Measurements from ENCODE around the gene PLXNA2.

DNA sequence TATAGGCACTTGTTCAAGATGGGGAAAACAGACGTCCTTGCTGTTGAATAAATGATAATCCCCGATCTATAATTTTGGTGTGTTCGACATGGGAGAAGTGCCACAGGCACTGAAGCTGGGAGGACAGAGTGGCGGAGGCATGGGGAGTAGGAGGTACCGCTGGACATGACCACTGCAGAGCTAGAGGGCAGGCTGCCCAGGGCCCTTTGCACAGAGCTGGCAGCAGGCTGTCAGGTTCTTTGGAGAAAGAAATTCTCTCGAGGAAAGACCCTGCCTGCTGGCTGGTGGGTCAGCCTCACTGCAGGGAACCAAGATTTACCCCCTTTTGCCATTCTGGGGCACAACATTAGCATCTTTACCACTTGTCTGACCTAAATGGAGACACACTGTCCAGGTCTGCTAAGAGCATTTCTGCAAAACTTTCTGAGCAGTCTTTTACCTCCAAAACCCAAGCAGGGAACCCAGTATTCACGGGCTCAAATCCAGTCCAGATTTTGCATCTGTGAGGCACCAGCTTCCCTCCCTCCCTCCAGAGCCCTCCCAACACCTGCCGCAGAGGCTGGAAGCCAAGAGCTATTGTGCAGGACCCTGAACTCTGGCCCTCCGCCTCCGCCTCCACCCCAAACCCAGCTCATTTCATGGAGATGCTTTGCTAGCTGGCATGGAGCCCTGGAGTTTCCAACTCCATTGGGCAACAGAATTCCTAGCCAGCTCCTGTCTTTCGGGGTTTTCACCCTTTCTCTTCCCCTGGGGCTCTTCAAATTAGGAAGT is 142.3 kb downstream of the PLXNA2 start:
- TF ChIP-seq JUND (IDR thresholded peaks at IDR 0.05), result no peak
- no peak for TF ChIP-seq POLR2A (IDR thresholded peaks at IDR 0.05; ENCODE audit: borderline replicate concordance, extremely low read depth, insufficient read depth, insufficient read length)
- TF ChIP-seq, protein P1, sequence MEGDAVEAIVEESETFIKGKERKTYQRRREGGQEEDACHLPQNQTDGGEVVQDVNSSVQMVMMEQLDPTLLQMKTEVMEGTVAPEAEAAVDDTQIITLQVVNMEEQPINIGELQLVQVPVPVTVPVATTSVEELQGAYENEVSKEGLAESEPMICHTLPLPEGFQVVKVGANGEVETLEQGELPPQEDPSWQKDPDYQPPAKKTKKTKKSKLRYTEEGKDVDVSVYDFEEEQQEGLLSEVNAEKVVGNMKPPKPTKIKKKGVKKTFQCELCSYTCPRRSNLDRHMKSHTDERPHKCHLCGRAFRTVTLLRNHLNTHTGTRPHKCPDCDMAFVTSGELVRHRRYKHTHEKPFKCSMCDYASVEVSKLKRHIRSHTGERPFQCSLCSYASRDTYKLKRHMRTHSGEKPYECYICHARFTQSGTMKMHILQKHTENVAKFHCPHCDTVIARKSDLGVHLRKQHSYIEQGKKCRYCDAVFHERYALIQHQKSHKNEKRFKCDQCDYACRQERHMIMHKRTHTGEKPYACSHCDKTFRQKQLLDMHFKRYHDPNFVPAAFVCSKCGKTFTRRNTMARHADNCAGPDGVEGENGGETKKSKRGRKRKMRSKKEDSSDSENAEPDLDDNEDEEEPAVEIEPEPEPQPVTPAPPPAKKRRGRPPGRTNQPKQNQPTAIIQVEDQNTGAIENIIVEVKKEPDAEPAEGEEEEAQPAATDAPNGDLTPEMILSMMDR (IDR thresholded peaks at IDR 0.05 in 2 of 3, conservative IDR thresholded peaks at IDR 0.05 in 1 of 3; ENCODE audit: borderline replicate concordance in 1 of 3, insufficient read depth in 1 of 3, low read depth in 2 of 3, low read length in 2 of 3), result no peak
- TF ChIP-seq, protein P2, sequence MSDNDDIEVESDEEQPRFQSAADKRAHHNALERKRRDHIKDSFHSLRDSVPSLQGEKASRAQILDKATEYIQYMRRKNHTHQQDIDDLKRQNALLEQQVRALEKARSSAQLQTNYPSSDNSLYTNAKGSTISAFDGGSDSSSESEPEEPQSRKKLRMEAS (IDR thresholded peaks at IDR 0.05), result no peak
- no peak for TF ChIP-seq EZH2 (IDR thresholded peaks at IDR 0.05)
- no peak for TF ChIP-seq EGR1 (IDR thresholded peaks at IDR 0.05; ENCODE audit: low read depth)
- TF ChIP-seq FOSL1 (IDR thresholded peaks at IDR 0.05; ENCODE audit: low read depth), result no peak
- no peak for TF ChIP-seq POLR2AphosphoS5 (IDR thresholded peaks at IDR 0.05; ENCODE audit: low read depth, low read length)
- TF ChIP-seq ELF1 (IDR thresholded peaks at IDR 0.05; ENCODE audit: borderline replicate concordance, low read depth), result no peak
- TF ChIP-seq SIN3A (IDR thresholded peaks at IDR 0.05; ENCODE audit: low read depth), result no peak
- no peak for TF ChIP-seq ZNF274 (IDR thresholded peaks at IDR 0.05; ENCODE audit: low read depth, low read length)
- no peak for TF ChIP-seq YY1 (IDR thresholded peaks at IDR 0.05; ENCODE audit: extremely low read depth, insufficient replicate concordance, low read depth, low read length)

All from HCT116 (cell line).